Ectodermal cell (in vitro differentiated cells): ENCODE measurements around the gene EXD3.

Experiments
- H3K27ac ChIP-seq: 2 replicates; pipeline ENCODE4 v1.7.0; 2013; ENCODE audit warnings: mild to moderate bottlenecking, low read depth, low read length; ENCODE audit not compliant: insufficient read depth, poor library complexity, severe bottlenecking
- H3K27me3 ChIP-seq: 2 replicates; pipeline ENCODE4 v1.7.0; 2013; ENCODE audit warnings: mild to moderate bottlenecking, low read length; ENCODE audit not compliant: insufficient read depth, control insufficient read depth, poor library complexity, severe bottlenecking
- H3K36me3 ChIP-seq: one replicate; pipeline ENCODE4 v1.7.0; 2013; ENCODE audit warnings: low read length; ENCODE audit not compliant: control insufficient read depth, insufficient read depth
- H3K4me1 ChIP-seq: one replicate; pipeline ENCODE4 v1.7.0; 2013; ENCODE audit warnings: low read length; ENCODE audit not compliant: control insufficient read depth, insufficient read depth
- H3K4me3 ChIP-seq: 2 replicates; pipeline ENCODE4 v1.7.0; 2013; ENCODE audit warnings: low read depth, low read length, control low read depth; ENCODE audit not compliant: insufficient read depth
- H3K9me3 ChIP-seq: 2 replicates; pipeline ENCODE4 v1.7.0; 2013; ENCODE audit warnings: mild to moderate bottlenecking, low read length, moderate library complexity; ENCODE audit not compliant: control insufficient read depth
- WGBS, 2 experiments: methylation state at CpG; one replicate each; pipeline ENCODE4 v1.1.7; 2013; ENCODE audit warnings: missing lambda C conversion rate in 2 of 2; 5-methylcytosine and 5-hydroxymethylcytosine counted together

The EXD3 gene

DNA sequence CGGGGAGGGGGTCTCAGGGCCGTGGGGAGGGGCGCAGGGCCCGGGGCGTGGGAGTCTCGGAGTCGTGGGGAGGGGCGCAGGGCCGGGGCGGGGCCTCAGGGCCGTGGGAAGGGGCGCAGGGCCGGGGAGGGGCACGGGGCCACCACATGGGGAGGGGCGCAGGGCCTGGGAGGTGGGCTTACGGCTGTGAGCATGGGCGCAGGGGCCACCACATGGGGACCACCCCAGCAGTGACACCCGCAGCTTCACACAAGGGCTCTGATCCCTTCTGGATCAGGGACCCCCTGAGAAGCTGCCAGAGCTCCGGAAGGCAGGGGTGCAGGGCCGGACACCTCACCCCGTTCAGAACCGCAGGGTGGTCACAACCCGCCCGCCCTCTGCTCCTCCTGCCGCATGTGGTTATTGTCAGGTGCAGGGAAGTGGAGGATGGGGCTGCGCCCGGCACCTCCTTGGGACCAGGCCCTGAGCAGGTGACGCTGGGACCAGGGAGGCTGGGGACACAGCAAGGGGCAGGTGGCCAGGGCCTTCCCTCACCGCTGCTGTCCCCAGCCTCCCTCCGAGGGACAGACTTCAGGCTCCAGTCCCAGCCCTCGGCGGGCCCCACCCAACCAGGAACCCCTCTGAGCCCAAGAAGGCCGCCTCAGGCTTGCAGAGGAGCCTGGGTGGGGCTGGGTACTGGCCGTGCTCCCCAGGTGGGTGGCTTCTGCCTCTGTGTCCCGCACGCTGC lies 53.7 kb downstream of the EXD3 start:
- Histone ChIP-seq H3K36me3 (no peaks in the 10 kb centered on the region), H3K4me1 (peaks cover 43% of the 10 kb centered on the region), H3K27ac (no peak overlapping the region), H3K27me3 (no peaks in the 10 kb centered on the region), H3K4me3 (no peak overlapping the region), H3K9me3 (no peaks in the 10 kb centered on the region)
- WGBS, 2 experiments: 94 to 95% methylated on average over 36 of the region's 36 CpGs

DNA sequence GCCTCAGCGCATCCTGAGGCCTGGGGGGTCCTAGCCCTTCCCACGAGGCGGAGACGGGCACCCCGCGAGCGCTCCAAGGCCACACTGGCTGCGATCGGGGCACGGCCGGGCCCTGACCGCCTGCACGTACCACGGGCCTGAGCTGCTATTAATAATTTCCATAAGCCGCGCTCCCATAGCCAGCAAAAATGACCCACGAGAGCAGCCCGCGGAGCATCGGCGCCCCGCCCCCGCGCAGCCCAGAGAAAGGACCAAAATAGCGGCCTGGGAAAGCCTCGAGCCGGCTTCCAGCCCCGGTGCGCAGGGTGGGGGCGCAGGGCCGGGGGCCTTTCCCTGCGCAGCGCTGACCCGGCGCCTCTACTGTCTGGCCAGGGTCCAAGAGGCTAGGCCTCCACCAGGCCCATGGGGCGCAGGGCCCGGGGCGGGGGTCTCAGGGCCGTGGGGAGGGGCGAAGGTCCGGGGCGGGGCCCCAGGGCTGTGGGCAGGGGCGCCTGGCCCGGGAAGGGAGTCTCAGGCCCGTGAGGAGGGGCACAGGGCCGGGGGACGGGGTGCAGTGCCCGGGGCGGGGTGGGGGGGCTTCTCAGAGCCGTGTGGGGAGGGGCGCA lies 54.4 kb downstream of the EXD3 start:
- WGBS, 2 experiments: 95 to 96% methylated on average over 51 of the region's 51 CpGs
- no peak overlapping the region for H3K27ac ChIP-seq
- H3K4me3 ChIP-seq: no peak overlapping the region
- H3K27me3 ChIP-seq: no peaks in the 10 kb centered on the region
- no peaks in the 10 kb centered on the region for H3K36me3 ChIP-seq
- H3K9me3 ChIP-seq: no peaks in the 10 kb centered on the region
- H3K4me1 ChIP-seq: peaks cover 43% of the 10 kb centered on the region

DNA sequence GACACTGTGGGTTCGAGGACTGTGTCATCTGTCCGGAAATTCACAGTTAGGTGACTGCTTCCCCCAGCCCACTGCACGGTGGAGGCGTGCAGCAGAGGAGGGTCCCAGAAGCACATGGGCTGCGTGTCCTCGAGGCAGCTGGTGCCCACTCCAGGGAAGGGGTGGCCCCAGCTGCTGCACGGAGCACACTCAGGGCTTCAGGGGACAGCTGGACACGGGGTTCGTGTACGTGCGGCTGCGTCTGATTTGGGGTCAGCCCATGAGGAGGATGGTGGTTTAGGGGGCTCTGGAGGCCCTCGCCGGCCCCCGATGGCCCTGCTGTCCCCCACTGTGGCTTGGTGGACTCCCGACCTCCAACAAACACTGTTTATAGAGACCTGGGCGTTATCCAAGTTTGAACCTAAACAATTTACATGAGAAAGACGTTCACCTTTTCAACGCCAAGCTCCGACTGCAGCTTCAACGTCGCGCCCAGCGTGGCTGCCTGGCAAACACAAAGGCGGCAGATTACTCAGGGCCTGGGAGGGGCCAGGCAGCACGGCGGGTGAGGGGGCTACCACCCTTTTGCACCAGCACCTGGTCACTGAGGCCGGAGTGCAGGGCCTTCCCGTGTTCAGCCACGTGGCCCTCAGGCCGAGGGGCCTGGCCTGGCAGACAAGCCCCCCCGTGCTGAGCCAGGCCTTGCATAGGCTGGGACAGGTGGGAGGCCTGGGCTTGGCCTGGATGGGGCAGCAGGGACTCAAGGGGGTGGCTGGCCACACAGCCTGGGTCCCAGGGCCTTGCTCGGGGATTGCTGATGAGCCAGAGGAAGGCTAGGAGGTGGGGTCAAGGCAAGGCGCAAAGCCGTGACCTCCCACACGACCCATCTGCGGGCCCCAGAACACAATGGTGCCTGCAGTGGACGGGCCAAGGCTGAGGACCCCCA lies 55.2 kb downstream of the EXD3 start:
- no peaks in the 10 kb centered on the region for H3K27me3 ChIP-seq
- H3K27ac ChIP-seq: no peak overlapping the region
- WGBS, 2 experiments: 91% methylated on average over 38 of the region's 38 CpGs
- no peak overlapping the region for H3K4me3 ChIP-seq
- H3K9me3 ChIP-seq: no peaks in the 10 kb centered on the region
- H3K4me1 ChIP-seq: peaks cover 36% of the 10 kb centered on the region
- H3K36me3 ChIP-seq: no peaks in the 10 kb centered on the region

DNA sequence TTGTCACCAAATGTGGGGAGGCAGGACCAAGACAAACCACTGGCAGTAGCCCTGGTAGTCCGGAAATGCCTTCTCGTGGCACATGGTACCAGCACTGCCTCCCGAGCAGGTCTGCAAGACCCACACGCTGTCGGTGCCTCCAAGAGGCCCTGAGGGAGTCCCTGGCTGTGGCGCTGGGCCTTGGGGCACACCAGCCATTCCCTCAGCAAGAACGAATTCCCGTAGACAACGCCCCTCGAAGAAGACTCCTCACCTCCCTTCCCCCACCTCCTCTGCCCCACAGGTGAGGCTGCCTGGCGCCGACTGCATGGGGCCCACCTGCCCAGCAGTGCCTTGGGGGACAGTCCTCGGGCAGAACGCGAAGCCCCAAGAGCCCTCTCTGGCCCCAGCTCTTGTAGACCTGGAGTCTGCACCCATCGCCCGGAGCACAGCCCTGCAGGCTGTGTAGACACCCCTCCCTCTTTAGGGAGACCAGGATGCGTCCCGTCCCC lies 56.0 kb downstream of the EXD3 start:
- no peaks in the 10 kb centered on the region for H3K27me3 ChIP-seq
- H3K4me1 ChIP-seq: peaks cover 34% of the 10 kb centered on the region
- 91 to 94% methylated on average over 19 of the region's 19 CpGs for WGBS, 2 experiments
- H3K9me3 ChIP-seq: no peaks in the 10 kb centered on the region
- no peaks in the 10 kb centered on the region for H3K36me3 ChIP-seq
- no peak overlapping the region for H3K4me3 ChIP-seq
- no peak overlapping the region for H3K27ac ChIP-seq

DNA sequence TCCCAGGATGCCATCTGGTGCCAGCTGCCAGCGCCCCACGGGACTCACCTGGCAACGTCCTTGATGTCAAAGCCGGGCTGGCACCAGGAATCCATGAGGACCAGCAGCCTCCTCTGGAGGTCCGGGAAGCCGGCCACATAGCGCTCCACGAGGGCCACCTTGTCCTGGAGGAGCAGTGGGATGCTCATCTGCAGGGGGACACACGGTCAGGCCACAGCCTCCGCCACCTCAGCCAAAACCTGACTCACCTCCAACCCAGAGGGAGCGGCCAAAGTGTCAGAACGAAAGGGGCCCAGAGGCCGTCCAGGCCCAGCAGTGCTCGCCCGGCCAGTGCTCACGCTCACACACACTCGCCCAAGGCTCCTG lies 56.5 kb downstream of the EXD3 start:
- no peaks in the 10 kb centered on the region for H3K27me3 ChIP-seq
- H3K4me1 ChIP-seq: peaks cover 31% of the 10 kb centered on the region
- H3K9me3 ChIP-seq: no peaks in the 10 kb centered on the region
- no peak overlapping the region for H3K27ac ChIP-seq
- H3K36me3 ChIP-seq: no peaks in the 10 kb centered on the region
- WGBS, 2 experiments: 95% methylated on average over 17 of the region's 17 CpGs
- no peak overlapping the region for H3K4me3 ChIP-seq

DNA sequence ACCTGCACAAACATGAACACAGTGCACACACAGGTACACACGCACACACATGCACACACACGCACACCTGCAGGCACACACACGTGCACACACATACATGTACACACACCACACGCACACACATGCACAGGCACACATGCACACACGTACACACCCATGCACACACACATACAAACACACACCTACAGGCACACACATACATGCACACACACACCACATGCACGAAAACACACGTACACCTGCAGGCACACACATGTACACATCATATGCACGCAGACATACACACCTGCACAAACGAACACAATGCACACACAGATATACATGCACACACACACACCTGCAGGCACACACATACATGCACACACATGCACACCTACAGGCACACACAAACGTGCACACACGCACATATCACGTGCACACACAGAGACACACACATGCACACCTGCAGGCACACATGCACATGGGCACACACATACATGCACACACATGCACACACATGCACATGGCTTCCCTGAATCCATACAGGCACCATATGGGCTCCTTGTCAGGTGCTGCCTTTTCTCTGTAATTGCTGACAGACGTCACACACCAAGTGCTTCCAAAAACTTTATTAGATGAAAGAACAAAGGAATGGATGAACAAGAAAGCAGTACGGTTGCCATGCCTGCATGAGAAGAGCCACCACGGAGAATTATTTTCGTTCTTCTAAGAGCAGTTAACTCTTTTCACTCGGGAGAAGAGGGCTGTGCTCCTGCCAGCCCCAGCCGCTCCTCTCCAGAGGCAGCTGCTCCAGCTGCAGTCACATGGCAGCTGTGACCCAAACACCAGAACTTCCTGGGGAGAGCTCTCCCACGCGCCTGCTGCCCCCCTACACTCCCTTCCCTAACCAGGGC lies 57.2 kb downstream of the EXD3 start:
- WGBS, 2 experiments: 89 to 90% methylated on average over 20 of the region's 20 CpGs

DNA sequence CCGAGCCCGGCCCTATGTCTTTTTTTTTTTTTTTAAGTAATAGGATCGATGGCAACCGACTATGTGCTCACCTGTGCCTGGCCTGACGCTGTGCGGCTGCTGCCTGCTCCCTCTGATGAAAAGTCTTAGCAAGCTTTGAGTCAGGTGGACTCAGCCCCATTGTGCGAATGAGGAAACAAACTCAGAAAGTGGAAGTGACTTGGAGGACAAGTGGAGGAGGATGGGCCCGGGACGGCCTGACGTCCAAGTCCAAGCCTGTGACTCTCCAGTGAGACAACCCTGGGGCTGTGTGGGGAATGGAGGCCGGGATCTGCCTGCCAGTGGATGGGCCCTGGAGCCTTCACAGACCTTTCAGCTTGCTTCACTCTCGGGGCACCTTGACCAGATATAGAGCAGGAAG lies 57.9 kb downstream of the EXD3 start:
- no peaks in the 10 kb centered on the region for H3K9me3 ChIP-seq
- 94 to 95% methylated on average over 12 of the region's 12 CpGs for WGBS, 2 experiments
- no peak overlapping the region for H3K4me3 ChIP-seq
- H3K27ac ChIP-seq: no peak overlapping the region
- no peaks in the 10 kb centered on the region for H3K36me3 ChIP-seq
- no peaks in the 10 kb centered on the region for H3K27me3 ChIP-seq
- peaks cover 22% of the 10 kb centered on the region for H3K4me1 ChIP-seq

More for the DNA sequence above, 57.2 kb downstream of the EXD3 start:
- H3K4me1 ChIP-seq: peaks cover 27% of the 10 kb centered on the region
- no peaks in the 10 kb centered on the region for H3K9me3 ChIP-seq
- H3K27me3 ChIP-seq: no peaks in the 10 kb centered on the region
- H3K36me3 ChIP-seq: no peaks in the 10 kb centered on the region
- no peak overlapping the region for H3K27ac ChIP-seq
- H3K4me3 ChIP-seq: no peak overlapping the region

DNA sequence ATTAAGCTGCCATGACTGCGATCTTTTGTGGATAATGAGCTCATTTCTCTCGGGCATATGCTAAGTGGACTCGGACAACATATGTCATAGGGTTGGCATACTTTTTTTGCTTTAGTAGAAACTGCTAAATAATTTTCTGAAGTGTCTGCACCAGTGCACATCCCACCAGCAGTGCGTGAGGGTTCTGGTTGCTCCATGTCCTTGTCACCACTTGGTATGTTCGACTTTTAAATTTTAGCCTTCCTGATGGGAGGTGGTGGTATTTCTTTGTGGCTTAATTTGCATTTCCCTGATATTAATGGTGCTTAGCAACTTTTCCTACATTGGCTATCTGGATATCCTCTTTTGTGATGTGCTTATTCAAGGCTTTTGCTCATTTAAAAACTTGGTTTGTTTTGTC lies 63.1 kb downstream of the EXD3 start:
- no peaks in the 10 kb centered on the region for H3K9me3 ChIP-seq
- H3K36me3 ChIP-seq: no peaks in the 10 kb centered on the region
- H3K4me3 ChIP-seq: no peak overlapping the region
- H3K27ac ChIP-seq: no peak overlapping the region
- no peaks in the 10 kb centered on the region for H3K4me1 ChIP-seq
- no peaks in the 10 kb centered on the region for H3K27me3 ChIP-seq
- WGBS, 2 experiments: no CpG with 5 or more reads among the region's 5 CpGs

DNA sequence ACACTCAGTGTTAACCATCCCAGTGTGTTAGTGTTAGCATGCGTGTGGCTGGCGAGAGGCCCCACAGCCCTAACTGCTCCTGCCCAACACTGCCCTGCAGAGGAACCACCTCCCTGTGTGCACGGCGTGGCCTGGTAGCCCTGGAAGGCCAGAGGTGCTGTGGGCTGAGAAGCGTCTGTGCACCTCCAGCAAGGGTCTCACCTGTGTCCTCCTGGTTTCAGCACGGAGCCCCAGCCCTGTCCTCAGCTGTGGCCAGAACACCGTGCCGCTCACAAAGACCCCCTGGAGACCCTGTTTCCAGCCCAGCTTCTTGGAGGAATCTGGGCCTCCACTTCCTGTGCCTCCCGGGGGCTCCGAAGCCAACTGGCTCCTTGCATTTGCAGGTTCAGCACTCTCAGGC lies 64.8 kb downstream of the EXD3 start:
- no peak overlapping the region for H3K27ac ChIP-seq
- no peak overlapping the region for H3K4me3 ChIP-seq
- H3K4me1 ChIP-seq: no peaks in the 10 kb centered on the region
- H3K36me3 ChIP-seq: no peaks in the 10 kb centered on the region
- H3K9me3 ChIP-seq: no peaks in the 10 kb centered on the region
- WGBS, 2 experiments: 91 to 95% methylated on average over 10 of the region's 10 CpGs
- H3K27me3 ChIP-seq: no peaks in the 10 kb centered on the region
